Epithelial cell of proximal tubule (primary cell): Measurements from ENCODE around the gene PTPRG. TPM values are rescaled to one million over a fixed set of nuclear protein-coding genes. Genes with fewer than 3 reads are reported as not detected.

Experiments
- DNase-seq: peaks from one replicate; pipeline ENCODE4 v3.0.0-alpha.2; 2011; ENCODE audit warnings: low read depth
- H3K4me3 ChIP-seq: 2 replicates; pipeline ENCODE4 v1.5.1; 2011; ENCODE audit warnings: low read depth, mild to moderate bottlenecking, low read length
- CTCF ChIP-seq: conservative IDR thresholded peaks from 2 replicates; pipeline ENCODE4 v1.5.1; 2012; ENCODE audit warnings: low read depth, mild to moderate bottlenecking, low read length
- total RNA-seq: library from RNA; depleted of rRNA; stranded (reverse); fragments of >200 nt; gene quantifications from 2 replicates; pipeline ENCODE4 v1.2.3, GENCODE V29; 2015

The PTPRG gene
- total RNA-seq, 1 donor from 2014 or later = 13.5 TPM

GRCh38 chr3:61796911-61797310 lies 235.5 kb downstream of the PTPRG start:
- no peak for DNase-seq
- TF ChIP-seq CTCF = no peak
- no peak overlapping the region for H3K4me3 ChIP-seq

- TF ChIP-seq CTCF = no peak
- no peak for DNase-seq
- H3K4me3 ChIP-seq = no peak overlapping the region
Measured at GRCh38 chr3:61802772-61803171, 241.4 kb downstream of the PTPRG start.

GRCh38 chr3:61803983-61804382 lies 242.6 kb downstream of the PTPRG start:
- TF ChIP-seq CTCF = no peak
- DNase-seq = no peak
- H3K4me3 ChIP-seq = no peak overlapping the region

- no peak for TF ChIP-seq CTCF
- H3K4me3 ChIP-seq = no peak overlapping the region
- DNase-seq = no peak
Measured at GRCh38 chr3:61804782-61805181, 243.4 kb downstream of the PTPRG start.

- no peak overlapping the region for H3K4me3 ChIP-seq
- DNase-seq = no peak
- no peak for TF ChIP-seq CTCF
Measured at GRCh38 chr3:61805510-61806080, 244.2 kb downstream of the PTPRG start.

GRCh38 chr3:61806810-61807209 lies 245.4 kb downstream of the PTPRG start:
- TF ChIP-seq CTCF = no peak
- DNase-seq = no peak
- H3K4me3 ChIP-seq = no peak overlapping the region

- no peak overlapping the region for H3K4me3 ChIP-seq
- no peak for DNase-seq
- TF ChIP-seq CTCF = no peak
Measured at GRCh38 chr3:61807865-61808276, 246.5 kb downstream of the PTPRG start.
